Measurements from ENCODE around the gene AOPEP.

The AOPEP gene

GRCh38 chr9:95090023-95090791, 363.7 kb downstream of the AOPEP start:
- DNase-seq = no peak

DNA sequence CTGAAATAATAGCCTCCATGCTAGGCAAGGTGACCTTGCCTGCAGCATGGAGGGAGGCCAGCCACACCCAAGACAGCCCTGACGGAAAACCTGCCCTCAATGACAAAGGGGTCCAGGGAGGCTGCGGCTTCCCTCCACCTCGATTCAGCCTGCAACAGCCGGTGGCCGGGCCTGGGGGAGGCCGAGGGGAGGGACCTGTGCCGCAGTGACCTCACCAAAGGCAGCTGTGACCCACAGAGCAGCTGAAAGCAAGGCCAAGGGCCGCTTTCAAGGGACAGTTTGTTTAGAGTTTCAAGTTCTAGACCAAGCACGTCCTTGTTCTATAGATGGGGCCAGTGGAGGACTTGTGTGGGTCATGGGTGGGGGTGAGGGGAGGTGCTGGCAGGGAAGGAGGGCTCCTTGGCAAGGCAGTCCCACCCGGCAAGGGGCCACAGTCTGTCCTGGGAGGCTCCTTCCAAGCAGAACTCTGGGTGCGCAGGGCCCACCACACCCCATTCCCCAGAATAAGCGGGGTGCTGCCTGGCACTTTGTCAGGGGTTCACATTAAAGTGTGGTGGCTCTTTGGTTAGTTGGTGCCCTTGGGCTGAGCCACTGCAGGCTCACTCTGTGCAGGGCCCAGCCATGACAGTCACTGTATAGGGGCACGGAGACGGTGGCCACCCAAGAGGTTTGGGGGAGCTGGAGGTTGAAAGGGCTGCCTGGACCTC, 364.5 kb downstream of the AOPEP start:
- no peak for DNase-seq

DNA sequence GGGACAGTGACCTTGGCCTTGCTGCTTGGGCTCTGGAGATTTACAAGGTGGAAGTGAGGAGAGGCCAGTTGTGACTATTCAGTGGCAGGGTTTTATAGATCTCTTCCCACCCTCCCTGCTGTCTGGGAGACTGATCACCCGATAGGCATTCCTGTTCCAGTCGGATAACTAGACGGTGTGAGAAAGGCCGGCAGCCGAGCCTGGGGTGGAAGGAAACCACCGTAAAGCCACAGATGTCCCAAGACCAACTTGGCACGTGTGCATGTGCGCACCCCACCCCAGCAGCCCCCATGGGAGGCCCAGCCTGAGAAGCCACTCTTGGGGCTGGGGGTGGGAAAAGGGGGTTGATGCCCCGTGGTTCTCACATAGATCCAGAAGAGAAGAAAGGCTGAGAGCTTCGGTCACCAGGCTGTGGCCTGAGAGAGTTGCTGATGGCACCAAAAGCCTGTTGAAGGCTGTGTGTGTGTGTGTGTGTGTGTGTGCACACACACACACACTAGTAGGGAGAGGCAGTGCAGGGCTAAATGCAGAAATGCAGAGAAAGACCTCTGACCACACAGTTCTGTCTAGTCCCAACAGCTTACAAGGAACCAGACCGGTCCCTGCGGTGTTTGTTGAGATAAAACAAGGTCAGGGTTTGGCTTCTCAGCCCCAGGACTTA, 365.2 kb downstream of the AOPEP start:
- no peak for DNase-seq

GRCh38 chr9:95092262-95093072, 366.0 kb downstream of the AOPEP start:
- no peak for DNase-seq

DNA sequence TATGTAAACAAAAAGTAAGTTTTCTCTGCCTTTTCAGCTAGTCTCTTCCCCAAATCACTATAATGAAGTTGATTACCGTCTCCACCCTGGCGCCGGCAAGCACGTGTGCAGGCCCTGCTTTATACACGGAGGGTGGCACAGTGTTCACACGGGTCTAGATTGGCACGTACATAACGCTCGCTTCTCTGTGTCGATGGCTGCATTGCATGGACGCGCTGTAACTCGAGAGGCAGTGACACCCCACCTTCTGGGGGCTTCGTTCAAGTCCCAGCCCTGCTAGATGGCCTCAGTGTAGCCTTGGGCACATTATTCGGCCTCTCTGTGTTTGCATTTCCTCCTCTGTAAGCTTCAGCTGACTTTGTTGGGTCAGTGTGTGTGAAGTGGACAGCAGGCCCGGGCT, 367.1 kb downstream of the AOPEP start:
- no peak for DNase-seq

DNA sequence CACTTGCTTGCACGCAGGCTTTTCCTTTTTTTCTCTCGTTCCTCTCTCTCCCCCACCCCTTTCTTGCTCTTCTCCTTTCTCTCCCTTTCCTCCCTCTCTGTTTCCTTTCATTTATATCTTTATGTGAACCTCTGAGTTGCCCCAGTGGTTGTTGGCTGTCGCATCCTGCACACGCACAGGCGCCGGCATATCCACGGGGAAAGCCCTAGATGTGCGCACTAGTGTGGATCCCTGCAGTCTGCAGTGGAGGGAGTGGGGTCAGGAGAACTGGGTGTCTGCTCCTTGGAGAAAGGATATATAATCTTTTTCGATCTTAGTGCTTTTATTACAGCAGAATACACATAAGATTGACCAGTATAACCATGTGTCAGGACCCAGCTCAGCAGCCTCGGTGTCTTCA, 367.5 kb downstream of the AOPEP start:
- no peak for DNase-seq

GRCh38 chr9:95095641-95096355, 369.3 kb downstream of the AOPEP start:
- no peak for DNase-seq

DNA sequence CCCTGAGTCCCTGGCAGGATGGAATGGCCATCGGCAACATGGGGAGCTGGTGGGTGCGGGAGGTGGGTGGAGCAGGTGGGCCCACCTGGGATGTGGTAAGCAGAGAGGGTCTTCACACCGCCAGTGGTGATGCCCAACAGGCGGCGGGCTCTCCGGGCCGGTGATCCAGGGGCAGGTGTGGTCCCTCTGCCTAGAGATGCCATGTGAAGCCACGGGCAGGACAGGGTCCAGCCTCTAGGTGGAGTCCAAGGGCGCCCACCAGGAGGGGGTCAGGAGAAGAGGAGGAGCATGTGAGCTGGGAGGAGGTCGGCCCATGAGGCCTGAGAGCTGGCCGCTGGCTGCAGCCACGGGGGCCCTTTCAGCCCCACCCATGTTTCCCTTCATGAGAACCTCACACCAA, 369.9 kb downstream of the AOPEP start:
- DNase-seq = no peak

GRCh38 chr9:95096807-95097206, 370.3 kb downstream of the AOPEP start:
- no peak for DNase-seq

- DNase-seq = no peak
Measured at GRCh38 chr9:95097279-95097678, 370.8 kb downstream of the AOPEP start.

GRCh38 chr9:95098391-95098921, 372.0 kb downstream of the AOPEP start:
- DNase-seq = no peak

DNA sequence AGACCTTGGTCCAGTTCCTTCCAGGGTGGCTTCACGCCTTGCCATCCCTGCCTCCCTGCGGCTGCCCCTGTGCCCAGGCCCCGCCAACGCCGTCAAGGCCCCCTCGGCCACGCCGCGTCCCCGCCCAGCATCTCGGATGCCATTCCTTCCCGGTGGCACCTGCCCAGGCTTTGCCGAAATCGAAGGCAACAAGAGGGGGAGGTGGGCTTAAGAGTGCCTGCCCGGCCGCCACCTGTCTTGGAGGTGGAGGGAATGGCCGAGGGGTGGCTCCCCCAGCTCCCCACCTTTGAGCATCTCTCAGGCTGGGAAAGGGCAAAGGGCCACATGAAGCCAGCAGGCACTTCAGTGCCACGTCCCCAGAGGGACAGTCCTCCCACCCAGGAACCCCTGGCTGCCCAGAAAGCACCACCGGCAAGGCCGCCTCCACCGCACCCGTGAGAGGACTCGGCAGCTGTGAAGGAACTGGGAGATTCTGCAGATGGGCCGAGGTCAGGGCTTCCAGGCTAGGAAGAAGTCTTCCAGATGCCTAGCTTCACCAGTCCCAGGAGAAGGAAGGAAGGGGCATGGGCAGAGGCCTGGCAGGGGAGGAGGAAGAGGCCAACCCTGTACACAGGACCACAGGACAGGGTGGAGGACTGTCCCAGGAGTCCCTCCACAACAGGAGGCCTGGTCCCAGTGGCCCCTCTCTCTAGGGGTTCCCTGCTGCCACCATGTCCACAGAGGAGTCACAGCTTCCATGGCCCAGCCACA, 373.0 kb downstream of the AOPEP start:
- DNase-seq = no peak

- no peak for DNase-seq
Measured at GRCh38 chr9:95100071-95100627, 373.6 kb downstream of the AOPEP start.

DNA sequence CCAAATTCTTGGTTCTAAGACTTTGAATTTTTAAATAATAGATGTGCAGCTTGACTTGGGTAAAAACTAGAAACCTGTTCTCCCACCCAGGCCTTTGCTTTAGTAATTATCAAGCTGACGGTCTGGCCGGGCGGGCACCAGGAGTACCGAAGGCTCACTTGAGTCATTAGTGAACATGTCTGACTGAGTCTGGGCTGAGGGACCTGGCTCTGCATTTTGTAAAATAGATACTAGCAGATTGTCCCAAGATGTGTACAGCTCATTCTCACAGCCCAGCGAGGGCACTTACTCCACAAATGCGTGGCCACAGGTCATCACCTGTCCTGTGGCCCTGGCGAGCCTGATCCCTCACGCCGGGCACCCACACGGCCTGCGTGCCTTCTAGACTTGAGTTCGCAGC, 374.8 kb downstream of the AOPEP start:
- DNase-seq = no peak

DNA sequence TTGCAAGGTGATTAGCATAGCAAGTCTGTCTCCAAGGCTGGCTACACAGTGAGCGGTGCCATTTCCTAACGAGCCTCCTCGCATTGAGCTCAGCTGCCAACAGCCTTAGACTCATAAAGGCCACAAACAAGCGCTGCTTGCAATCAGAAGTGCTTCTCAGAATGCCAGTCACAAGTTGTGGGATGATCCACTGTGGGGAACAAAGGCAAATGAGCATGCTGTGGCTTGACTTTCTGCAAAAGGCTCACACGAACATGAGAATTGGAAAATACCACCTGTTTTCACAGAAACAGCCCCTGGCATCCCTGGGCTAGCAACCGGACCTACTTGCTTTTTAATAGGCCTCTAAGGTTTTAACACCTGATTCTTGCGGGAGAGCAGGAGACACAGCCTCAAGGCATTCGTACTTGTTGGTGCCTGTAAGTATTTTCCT, 375.5 kb downstream of the AOPEP start:
- no peak for DNase-seq

GRCh38 chr9:95102572-95102971, 376.1 kb downstream of the AOPEP start:
- DNase-seq = no peak

- no peak for DNase-seq
Measured at GRCh38 chr9:95103281-95103771, 376.8 kb downstream of the AOPEP start.

DNA sequence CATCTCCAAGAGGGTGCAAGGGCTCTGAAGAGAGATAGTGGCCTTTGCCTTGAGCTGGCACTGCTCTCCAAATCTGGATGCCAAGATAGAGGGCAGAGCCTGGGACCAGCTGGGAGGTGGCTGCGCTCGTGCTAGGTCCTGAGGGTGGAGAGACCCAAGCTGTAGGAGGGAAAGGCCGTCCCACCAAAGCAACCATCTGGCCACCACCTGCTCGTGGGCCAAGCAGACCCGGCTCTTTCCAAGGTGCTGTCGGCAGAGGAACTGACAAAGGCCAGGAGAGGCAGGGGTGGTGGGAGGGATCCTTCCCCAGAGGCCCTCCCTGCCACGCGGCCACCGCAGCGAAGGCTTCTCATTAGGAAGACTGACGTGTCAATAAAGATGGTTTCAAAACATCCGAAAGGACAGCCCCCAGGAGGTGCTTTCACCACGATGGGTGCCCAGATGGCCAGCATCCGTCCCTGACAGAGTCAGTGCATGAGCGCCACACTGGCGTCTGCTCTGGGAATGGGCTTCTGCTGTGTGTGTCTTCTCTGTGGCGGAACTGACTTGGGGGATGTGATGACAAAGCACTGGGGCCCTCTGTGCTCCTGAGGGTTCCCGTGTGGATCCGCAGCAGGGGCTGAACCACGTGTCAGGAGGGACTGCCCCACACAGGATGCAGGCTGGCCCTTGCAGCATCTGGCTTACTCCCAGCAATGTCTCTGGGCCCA, 377.5 kb downstream of the AOPEP start:
- no peak for DNase-seq

DNA sequence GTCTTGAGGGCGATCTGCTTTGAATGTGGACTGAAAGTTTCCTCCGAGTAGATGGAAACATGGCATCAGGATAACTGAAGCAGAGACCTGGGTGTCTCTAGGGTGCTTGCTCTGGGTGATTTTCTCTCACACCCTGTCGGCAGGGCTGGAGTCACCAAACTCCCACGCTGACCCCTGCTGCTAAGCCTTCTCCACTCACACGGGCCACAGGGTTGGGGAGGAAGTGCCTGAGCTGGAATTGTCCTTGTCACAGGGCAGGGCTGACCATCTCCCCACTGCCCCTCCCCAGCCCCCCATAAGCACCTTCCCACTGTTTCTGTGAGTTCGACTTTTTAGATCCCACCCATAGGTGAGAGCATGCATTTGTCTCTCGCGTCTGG, 378.1 kb downstream of the AOPEP start:
- no peak for DNase-seq

- no peak for DNase-seq
Measured at GRCh38 chr9:95104980-95105379, 378.5 kb downstream of the AOPEP start.

Data from activated CD8-positive, alpha-beta memory T cell treated with anti-CD3 and anti-CD28 coated beads, Interleukin-2, amount 50 U/mL, for 48 hours (primary cell).